PC-3 (cell line): ENCODE measurements around the gene LGALS9C. TPM values are rescaled to one million over a fixed set of nuclear protein-coding genes. Genes with fewer than 3 reads are reported as not detected.
"Not testable (repeated sequence)": the region's sequence is repeated elsewhere in the genome, so short reads cannot be mapped to it uniquely, and the experiment has no call there.

Experiments
- ATAC-seq: fragments of 200-7000 bp; cut with Tn5 transposase; 2 replicates; pipeline ENCODE4 v1.9.1; 2020; ENCODE audit warnings: mild to moderate bottlenecking, moderate library complexity
- BruUV-seq: library from RNA; stranded (reverse); fragments of 400-500 nt; replicated peaks from 2 replicates; lab custom pipeline; 2021; lab: Mats Ljungman, UMichigan
- CTCF ChIA-PET: fragments of 300-600 bp; sonication (Branson Sonifier 250); formaldehyde crosslinking; loops from one replicate; lab custom pipeline; 2022; ENCODE audit warnings: antibody characterized with exemption; lab: Charles Lee
- POLR2A ChIA-PET: fragments of 300-600 bp; sonication (Branson Sonifier 250); formaldehyde crosslinking; loops from one replicate; lab custom pipeline; 2022; ENCODE audit warnings: antibody characterized with exemption; ENCODE audit not compliant: unreplicated experiment; lab: Charles Lee
- DNase-seq: peaks from one replicate; pipeline ENCODE4 v3.0.0-alpha.2; 2015
- H2AFZ ChIP-seq: fragments of 300-600 bp; sonication (generic); 2 replicates; pipeline ENCODE4 v1.6.0; 2016; ENCODE audit warnings: antibody characterized with exemption, low read length
- H3F3A ChIP-seq: fragments of 300-600 bp; sonication (generic); one replicate; pipeline ENCODE4 v1.6.0; 2017; ENCODE audit warnings: antibody characterized with exemption, low read length, control low read depth, mild to moderate bottlenecking; ENCODE audit not compliant: unreplicated experiment
- H3K27ac ChIP-seq: fragments of 300-600 bp; sonication (generic); 2 replicates; pipeline ENCODE4 v1.5.1; 2016; ENCODE audit warnings: mild to moderate bottlenecking, low read length
- H3K27me3 ChIP-seq: fragments of 300-600 bp; sonication (generic); 2 replicates; pipeline ENCODE4 v1.6.1; 2016; ENCODE audit warnings: low read length, mixed read lengths
- H3K36me3 ChIP-seq: fragments of 300-600 bp; sonication (generic); 2 replicates; pipeline ENCODE4 v1.6.1; 2016; ENCODE audit warnings: low read depth, mixed run types, low read length, mixed read lengths
- H3K4me1 ChIP-seq: fragments of 300-600 bp; sonication (generic); 2 replicates; pipeline ENCODE4 v1.5.1; 2016; ENCODE audit warnings: low read length; ENCODE audit not compliant: insufficient read depth
- H3K4me2 ChIP-seq: fragments of 300-600 bp; sonication (generic); 2 replicates; pipeline ENCODE4 v1.6.0; 2016; ENCODE audit warnings: low read length
- H3K4me3 ChIP-seq: fragments of 300-600 bp; sonication (generic); 2 replicates; pipeline ENCODE4 v1.5.1; 2016; ENCODE audit warnings: mild to moderate bottlenecking, low read length, mixed read lengths
- H3K79me2 ChIP-seq: fragments of 300-600 bp; sonication (generic); 2 replicates; pipeline ENCODE4 v1.6.1; 2017; ENCODE audit warnings: low read length, mixed read lengths
- H3K9ac ChIP-seq: fragments of 300-600 bp; sonication (generic); 2 replicates; pipeline ENCODE4 v1.6.0; 2016; ENCODE audit warnings: mild to moderate bottlenecking, low read length
- H3K9me2 ChIP-seq: fragments of 300-600 bp; sonication (generic); replicated peaks from 2 replicates; pipeline ENCODE4 v1.6.1; 2016; ENCODE audit warnings: mixed run types, low read length, mixed read lengths
- H3K9me3 ChIP-seq: fragments of 300-600 bp; sonication (generic); 2 replicates; pipeline ENCODE4 v1.6.1; 2016; ENCODE audit warnings: low read length, mixed read lengths
- H4K20me1 ChIP-seq: fragments of 300-600 bp; sonication (generic); 2 replicates; pipeline ENCODE4 v1.6.1; 2016; ENCODE audit warnings: low read length, mixed read lengths
- intact Hi-C: fragments of 100-400 bp; cut with micrococcal nuclease; formaldehyde crosslinking; loops from 2 replicates; pipeline ENCODE4 v1.9.0; 2023
- total RNA-seq: library from RNA; depleted of rRNA; stranded (reverse); fragments of >200 nt; gene quantifications from 2 replicates; pipeline ENCODE4 v1.2.3, GENCODE V29; 2014

Gene LGALS9C
- total RNA-seq, 1 experiment from 2014 or later = not detected

DNA sequence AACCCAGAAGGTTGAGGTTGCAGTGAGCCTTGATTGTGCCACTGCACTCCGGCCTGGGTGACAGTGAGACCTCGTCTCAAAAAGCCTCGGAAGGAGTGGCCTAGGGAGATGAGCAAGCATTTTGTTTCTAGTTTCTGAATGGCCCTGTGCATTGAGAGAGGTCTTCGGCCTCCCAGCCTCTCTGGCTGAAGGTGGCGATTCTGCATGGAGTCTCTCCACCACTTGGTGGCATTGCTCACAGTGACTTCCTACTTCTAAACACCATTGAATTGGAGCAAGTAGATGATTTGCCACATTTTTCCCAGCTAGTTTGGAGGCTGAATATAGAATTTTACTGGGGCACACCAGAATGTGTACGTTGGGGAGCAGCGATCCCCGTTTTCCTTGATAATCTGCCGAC is 48.4 kb downstream of the LGALS9C start:
- H3K9me3 ChIP-seq, CTCF ChIA-PET, H3K36me3 ChIP-seq, H3K4me3 ChIP-seq, H3K27me3 ChIP-seq, intact Hi-C loops, H3K4me1 ChIP-seq, H3K4me2 ChIP-seq, BruUV-seq, H4K20me1 ChIP-seq, POLR2A ChIA-PET, H2AFZ ChIP-seq, H3K9ac ChIP-seq, H3K9me2 ChIP-seq, H3K79me2 ChIP-seq, H3K27ac ChIP-seq, H3F3A ChIP-seq, ATAC-seq, DNase-seq: not testable (repeated sequence)

- H2AFZ ChIP-seq, H3K36me3 ChIP-seq, POLR2A ChIA-PET, H3K4me1 ChIP-seq, BruUV-seq, H3K27ac ChIP-seq, H3F3A ChIP-seq, H3K9ac ChIP-seq, H3K4me3 ChIP-seq, H3K4me2 ChIP-seq, DNase-seq, H3K79me2 ChIP-seq, CTCF ChIA-PET, H3K27me3 ChIP-seq, intact Hi-C loops, H3K9me2 ChIP-seq, ATAC-seq, H4K20me1 ChIP-seq, H3K9me3 ChIP-seq: not testable (repeated sequence)
Measured at GRCh38 chr17:18526168-18526800, 49.7 kb downstream of the LGALS9C start.

GRCh38 chr17:18527354-18527753 is 50.8 kb downstream of the LGALS9C start:
- H3K27me3 ChIP-seq, H3K9ac ChIP-seq, H3F3A ChIP-seq, DNase-seq, H3K9me2 ChIP-seq, CTCF ChIA-PET, H3K4me3 ChIP-seq, H4K20me1 ChIP-seq, BruUV-seq, ATAC-seq, intact Hi-C loops, POLR2A ChIA-PET, H3K79me2 ChIP-seq, H3K4me2 ChIP-seq, H3K9me3 ChIP-seq, H2AFZ ChIP-seq, H3K36me3 ChIP-seq, H3K27ac ChIP-seq, H3K4me1 ChIP-seq: not testable (repeated sequence)

DNA sequence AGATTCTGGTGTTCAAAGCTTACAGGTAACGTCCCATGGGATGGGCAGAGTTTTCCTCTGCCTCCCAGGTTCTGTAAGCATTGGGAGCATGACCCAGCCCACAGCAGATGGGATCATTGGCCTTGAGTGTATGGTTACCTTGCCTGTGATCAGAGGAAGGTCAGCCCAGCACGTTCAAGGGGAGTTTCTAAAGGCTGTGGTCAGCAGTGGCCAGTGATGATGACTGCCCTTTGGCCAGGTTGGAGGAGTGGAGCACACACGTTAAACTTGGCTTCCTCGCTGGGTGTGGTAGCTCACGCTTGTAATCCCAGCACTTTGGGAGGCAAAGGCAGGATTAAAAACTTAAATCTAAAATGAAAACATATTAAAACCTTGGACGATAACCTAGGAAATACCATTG is 51.8 kb downstream of the LGALS9C start:
- H3K4me2 ChIP-seq, H3K27me3 ChIP-seq, CTCF ChIA-PET, POLR2A ChIA-PET, BruUV-seq, H3K4me3 ChIP-seq, H3K4me1 ChIP-seq, H3F3A ChIP-seq, intact Hi-C loops, H3K36me3 ChIP-seq, H3K79me2 ChIP-seq, H2AFZ ChIP-seq, H3K9ac ChIP-seq, H4K20me1 ChIP-seq, ATAC-seq, H3K9me2 ChIP-seq, H3K9me3 ChIP-seq, H3K27ac ChIP-seq, DNase-seq: not testable (repeated sequence)

- H3K9me3 ChIP-seq, H3K36me3 ChIP-seq, H3F3A ChIP-seq, intact Hi-C loops, H3K9me2 ChIP-seq, H3K4me3 ChIP-seq, H3K79me2 ChIP-seq, H3K27me3 ChIP-seq, H3K4me1 ChIP-seq, BruUV-seq, DNase-seq, H3K4me2 ChIP-seq, H4K20me1 ChIP-seq, H3K27ac ChIP-seq, H2AFZ ChIP-seq, CTCF ChIA-PET, POLR2A ChIA-PET, ATAC-seq, H3K9ac ChIP-seq: not testable (repeated sequence)
Measured at GRCh38 chr17:18528899-18529500, 52.4 kb downstream of the LGALS9C start.

GRCh38 chr17:18530405-18530804 is 53.8 kb downstream of the LGALS9C start:
- BruUV-seq, POLR2A ChIA-PET, H3K36me3 ChIP-seq, H3F3A ChIP-seq, H3K9ac ChIP-seq, CTCF ChIA-PET, H3K27ac ChIP-seq, H3K9me3 ChIP-seq, H3K4me2 ChIP-seq, H3K9me2 ChIP-seq, DNase-seq, H4K20me1 ChIP-seq, ATAC-seq, intact Hi-C loops, H3K27me3 ChIP-seq, H2AFZ ChIP-seq, H3K79me2 ChIP-seq, H3K4me3 ChIP-seq, H3K4me1 ChIP-seq: not testable (repeated sequence)
